HG03175 (cell line): ENCODE results near the gene CCL15.
"Not testable (repeated sequence)": the region's sequence is repeated elsewhere in the genome, so short reads cannot be mapped to it uniquely, and the experiment has no call there.

Experiments
- ATAC-seq: cut with Tn5 transposase; IDR thresholded peaks from one replicate; pipeline ENCODE4 v1.9.1; 2021; ENCODE audit warnings: mild to moderate bottlenecking, moderate library complexity; ENCODE audit not compliant: unreplicated experiment

The CCL15 gene, protein sequence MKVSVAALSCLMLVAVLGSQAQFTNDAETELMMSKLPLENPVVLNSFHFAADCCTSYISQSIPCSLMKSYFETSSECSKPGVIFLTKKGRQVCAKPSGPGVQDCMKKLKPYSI

DNA sequence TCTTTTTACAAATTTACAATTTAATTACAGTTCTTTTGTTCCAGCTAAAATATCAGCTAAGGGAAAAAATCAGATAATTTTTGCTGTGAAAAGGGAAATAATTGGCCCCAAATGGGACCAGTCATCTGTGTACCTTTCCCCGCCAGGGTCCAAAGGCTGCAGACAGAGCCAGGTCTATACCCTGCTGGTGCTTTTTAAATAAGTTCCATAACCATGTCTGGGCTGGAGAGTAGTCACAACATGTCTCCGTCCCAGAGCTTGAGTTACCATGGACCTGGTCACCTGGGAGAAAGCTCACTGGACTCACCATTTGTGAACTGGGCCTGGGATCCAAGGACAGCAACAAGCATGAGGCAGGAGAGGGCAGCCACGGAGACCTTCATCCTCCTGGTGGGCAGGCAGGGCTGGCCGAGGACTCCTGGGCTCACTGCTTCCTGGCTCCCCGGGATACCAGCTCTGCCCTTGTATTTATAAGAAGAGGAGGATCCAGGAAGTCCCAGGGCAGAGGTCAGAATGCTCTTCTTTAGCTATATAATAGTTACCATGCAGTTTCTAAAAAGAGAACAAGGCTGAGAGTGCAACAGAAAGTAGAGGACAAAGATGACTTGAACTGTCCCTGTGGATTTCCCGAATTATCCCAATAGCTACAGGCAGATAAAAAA lies at the start of gene CCL15:
Gene CCL15 (minus strand): TSS at position 444 of the 662 bp plus-strand sequence. CDS start 61 bp downstream, at position 383.
- no peak for ATAC-seq

DNA sequence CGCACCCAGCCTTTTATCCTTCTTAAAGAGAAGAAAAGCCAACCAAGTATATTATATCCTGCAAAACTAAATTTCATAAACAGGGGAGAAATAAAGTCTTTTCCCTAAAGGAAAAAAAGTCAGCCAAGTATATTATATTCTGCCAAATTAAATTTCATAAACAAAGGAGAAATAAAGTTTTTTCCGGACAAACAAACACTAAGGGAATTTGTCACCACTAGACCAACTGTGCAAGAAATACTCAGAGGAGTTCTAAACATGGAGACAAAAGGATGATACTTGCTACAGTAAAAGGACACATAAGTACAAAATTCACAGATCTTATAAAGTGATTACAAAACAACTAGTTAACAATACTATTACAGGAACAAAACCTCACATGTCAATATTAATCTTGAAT lies 48.3 kb upstream of the CCL15 start:
- ATAC-seq, result no peak

DNA sequence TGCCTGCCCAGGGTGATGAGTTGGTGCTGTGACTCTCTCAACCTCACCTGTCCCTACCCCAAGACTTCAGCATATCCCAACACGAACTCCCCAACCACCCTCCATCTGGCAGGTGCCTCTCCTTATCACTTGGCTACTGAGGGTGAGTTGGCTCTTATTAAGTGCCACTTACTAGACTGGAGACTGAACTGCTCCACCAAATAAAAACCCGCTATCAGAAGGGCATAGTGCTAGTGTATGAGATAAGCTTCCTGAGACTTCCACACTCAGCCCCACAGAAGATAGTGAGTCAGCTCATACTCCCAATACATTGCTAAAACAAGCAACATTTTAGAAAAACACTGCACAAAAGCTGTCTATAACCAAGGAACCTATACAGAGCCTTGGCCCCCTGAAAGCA lies 46.7 kb upstream of the CCL15 start:
- no peak for ATAC-seq

DNA sequence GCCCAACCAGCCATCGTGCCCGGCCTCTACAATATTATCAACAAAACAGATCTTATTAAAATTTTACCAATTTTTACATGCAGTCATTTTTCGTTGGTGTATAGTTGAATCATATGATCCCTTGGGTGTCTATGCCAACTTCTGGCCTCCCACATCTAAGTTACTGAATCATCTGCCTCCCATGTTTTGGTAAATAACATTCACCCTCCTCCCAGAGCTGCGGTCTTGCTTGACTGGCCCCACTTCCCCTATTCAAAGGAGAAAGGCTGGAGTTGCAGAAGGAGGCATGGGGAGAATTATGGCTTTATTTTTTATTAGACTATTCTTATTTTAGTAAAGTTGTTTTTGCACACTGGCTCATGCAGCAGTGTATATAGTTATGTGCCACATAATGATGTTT lies 34.9 kb upstream of the CCL15 start:
- ATAC-seq, result no peak

DNA sequence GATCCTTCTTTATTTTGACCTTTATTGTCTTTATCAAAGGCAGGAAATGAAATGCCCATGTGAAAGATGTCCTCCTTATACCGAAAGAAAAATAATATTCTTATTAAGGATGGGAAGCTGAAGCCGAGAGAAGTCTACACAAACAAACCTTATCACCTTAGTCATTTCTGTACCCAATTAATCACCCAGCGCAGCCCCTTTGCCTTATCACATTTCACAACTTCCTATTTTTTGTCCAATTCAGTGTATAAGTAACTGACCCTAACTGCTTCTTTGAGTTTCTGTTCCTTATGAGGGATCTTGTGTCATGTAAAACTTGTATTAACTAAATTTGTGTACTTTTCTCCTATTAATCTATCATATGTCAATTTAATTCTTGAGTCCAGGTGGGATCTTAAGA lies 32.8 kb upstream of the CCL15 start:
- peak; percentile 51 for ATAC-seq

DNA sequence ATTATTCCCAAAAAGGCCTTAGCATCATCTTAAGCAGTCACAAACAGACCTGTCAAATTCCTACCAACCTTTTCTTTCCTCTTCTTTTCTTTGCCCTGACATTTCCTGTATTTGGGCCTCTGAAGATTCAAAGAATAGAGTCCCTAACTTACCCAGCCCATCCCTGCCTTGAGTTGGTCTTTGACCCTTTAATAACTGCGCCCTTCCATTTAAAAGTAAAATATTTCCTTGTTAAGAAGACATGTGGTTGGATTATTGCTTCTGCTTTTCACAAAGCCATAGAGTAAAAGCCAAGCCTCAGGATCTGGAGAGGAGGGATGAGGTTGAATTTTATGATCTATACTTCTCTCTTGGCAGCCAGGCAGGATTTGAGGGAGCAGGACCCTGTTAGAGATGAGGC lies 29.6 kb upstream of the CCL15 start:
- ATAC-seq, result no peak

DNA sequence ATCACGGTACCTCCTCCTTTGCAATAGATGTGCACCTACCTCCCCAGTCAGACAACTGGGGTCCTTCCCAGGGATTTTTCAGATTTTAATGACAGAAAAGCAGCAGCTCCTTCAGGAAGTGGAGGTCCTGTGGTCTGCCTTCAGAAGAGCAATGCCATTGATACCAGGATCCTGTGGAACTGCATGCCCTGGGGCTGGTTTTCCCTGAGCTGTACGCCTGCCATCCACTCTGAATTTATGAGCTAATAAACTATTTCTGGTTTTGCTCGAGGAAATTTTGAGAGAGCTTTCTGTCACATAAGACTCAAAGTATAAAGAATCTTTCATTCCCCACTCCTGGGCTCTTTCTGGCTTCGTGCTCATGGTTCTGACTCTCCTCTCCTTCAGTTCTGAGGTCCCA lies 26.4 kb upstream of the CCL15 start:
- ATAC-seq, result no peak

DNA sequence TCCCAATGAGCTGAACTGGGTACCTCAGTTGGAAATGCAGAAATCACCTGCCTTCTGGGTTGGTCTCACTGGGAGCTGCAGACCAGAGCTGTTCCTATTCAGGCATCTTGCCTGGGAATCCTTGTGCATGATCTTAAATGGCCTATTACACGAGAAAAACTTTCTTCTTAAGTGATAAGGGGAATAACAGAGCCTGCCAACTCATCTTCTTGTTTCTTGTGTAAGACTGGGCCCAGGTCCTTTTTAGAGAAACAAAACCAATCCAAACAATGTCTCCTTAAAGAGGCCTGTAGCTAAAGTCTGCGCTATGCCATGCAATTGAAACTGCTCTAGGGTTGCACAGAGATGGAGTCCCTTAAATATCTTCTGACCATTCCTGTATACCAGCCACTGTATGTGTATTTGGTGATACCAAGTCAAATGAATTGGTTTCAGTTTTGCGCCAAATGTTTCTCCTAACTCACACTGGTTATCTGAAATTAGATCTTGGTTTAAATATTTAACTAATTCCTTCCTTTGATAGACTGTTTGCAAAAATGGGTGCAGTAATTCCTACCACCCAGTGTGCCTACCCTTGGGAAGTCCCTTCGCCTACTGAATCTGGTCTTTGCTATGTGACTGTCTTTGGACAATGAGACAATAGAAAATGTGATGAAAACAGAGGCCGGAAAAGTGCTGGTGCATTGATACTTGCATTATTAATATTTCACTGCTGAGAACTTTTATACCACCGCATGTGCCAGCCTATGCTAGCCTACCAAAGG lies 22.9 kb upstream of the CCL15 start:
- no peak for ATAC-seq

DNA sequence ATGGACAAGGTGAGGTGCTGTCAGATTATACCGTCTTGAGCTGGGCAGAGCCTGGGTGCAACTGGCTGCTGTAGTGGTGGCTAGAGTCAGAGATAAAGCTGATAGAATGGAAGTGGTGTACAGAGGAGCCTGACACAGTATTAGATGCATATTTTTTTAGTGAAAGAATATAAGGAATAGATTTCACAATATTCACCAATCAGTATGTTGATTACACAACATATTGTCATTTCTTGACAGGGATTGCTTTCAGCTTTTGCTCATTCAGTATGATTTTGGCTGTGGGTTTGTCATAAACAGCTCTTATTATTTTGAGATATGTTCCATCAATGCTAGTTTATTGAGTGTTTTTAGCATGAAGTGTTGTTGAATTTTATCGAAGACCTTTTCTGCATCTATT lies 18.1 kb upstream of the CCL15 start:
- no peak for ATAC-seq

DNA sequence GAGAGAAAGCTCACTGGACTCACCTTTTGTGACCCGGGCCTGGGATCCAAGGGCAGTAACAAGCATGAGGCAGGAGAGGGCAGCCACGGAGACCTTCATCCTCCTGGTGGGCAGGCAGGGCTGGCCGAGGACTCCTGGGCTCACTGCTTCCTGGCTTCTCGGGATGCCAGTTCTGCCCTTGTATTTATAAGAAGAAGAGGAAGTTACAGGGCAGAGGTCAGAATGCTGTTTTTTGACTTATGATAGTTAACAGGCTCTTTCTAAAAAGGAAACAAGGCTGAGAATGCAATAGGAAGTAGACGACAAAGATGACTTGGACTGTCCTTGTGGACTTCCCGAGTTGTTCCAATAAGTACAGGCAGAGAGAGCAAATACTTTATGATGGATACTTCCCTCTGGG lies 16.4 kb upstream of the CCL15 start, which contains the start of gene CCL23:
Gene CCL23 (minus strand): TSS at position 174 of the 400 bp plus-strand sequence. CDS start 75 bp downstream, at position 99.
- ATAC-seq, result no peak

DNA sequence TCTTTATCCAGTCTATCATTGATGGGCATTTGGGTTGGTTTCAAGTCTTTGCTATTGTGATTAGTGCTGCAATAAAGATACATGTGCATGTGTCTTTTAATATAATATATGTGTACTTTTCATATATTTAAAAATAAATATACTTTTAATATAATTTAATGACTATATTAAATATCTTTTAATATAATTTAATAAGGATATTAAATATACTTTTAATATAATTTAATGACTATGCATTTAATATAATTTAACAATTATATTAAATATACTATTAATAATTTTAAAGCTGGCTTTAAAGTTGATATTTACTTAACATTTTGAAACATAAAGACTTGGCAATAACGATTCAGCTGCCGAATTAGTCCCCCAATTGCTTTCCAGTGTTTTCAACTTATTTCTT lies 15.2 kb upstream of the CCL15 start:
- no peak for ATAC-seq

DNA sequence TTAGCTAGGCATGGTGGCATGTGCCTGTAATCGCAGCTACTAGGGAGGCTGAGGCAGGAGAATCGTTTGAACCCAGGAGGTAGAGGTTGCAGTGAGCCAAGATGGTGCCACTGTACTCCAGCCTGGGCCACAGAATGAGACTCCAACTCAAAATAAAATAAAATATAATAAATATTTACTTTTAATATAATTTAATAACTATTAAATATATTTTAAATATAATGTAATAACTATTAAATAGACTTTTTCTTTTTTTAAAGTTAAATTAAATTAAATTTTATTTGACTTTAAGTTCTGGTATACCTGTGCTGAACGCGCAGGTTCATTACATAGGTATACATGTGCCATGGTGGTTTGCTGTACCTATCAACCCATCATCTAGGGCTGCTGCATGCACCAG lies 14.5 kb upstream of the CCL15 start:
- not testable (repeated sequence) for ATAC-seq

DNA sequence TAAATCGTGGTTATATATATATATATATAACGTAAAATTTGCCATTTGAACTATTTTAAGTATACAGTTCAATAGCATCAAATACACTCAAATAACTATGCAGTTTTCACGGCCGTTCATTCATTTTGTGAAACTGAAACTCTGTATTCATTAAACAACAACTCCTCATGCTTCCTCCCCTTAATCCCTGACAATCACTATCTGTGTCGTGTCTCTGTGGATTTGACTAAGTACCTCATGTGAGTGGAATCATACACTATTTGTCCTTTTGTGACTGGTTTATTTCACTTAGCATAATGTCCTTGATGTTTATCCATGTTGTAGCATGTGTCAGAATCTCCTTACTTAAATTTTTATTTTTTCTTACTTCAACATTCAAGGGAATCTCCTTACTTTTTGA lies 13.6 kb upstream of the CCL15 start:
- ATAC-seq, result no peak

DNA sequence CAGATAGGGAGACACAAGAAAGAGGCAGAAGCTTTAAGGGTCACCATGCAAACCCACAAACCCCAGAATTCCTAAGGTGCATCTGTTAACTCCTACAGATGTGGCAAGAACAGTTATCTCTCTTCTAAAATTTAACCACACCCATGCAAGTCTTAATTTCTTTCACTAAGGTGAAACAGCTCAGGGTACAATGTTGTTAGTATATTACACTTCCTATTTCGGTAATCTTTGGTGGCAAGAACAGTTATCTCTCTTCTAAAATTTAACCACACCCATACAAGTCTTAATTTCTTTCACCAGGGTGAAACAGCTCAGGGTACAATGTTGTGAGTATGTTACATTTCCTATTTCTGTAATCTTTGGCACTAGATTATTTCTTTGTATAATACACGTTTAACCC lies 9.8 kb upstream of the CCL15 start:
- no peak for ATAC-seq

DNA sequence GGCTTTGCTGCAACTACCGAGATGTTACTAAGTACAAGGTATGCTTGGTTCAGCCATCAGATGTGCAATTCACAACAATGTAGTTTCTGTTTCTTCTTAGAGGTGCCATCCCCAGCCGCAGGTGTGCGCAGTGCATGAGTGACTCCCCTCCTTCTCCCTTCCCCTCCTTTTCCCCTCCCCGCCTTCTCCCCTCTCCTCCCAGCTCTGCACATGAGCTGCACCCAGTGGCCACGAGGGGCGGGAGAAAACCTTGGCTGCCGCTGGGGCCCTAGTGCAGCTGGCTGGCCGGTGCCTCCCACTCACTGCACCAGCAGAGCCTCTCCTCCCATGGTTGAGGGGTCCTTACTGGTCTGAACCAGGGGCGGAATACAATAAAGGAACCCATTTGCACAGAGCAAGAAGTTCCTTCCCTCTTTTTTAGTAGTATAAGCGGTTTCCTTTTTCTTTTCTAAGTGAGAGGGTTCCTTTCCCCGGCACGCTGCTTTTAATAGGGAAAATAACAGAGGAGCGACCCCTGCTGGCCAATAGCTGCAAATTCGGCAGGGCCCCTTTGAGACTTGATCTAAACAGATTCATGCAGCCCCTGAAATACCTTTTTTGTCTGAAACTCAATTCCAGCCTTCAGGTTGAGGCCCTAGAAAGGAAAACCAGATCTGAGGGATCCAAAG lies 7.8 kb upstream of the CCL15 start:
- ATAC-seq, result no peak

DNA sequence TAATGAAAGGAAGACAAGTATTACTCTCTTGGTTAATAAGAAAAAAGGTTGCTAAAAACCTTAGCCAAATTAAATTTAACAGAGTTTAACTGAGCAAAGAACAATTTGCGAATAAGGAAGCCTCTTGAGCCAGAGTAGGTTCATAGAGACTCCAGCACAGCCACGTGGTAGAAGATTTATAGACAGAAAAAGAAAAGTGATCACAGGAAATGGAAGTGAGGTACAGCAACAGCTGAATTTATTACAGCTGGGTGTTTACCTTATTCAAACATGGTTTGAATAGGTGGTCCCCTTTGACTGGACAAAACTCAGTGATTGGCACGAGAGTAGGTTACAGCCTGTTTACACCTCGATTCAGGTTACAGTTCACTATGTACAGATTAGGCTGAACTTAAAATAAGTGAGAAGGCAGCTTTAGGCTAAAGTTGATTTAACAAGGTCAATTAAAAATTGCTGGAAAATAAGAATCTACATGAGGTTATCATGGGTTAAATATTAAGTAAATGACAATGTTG lies 3.3 kb upstream of the CCL15 start:
- ATAC-seq, result no peak

DNA sequence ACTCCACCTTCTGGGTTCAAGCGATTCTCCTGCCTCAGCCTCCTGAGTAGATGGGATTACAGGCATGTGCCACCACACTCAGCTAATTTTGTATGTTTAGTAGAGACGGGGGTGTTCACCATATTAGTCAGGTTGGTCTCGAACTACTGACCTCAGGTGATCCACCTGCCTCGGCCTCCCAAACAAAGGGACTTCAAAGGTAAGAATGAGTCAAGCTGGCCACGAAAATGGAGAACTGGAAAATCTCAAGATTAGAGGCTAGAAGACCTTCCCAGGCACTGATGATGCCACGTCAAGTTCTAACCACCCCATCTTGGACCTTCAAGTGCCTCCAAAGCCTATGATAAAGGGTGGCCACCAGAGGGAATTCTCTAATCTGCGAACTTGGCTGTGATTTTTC lies 1.3 kb upstream of the CCL15 start:
- no peak for ATAC-seq

DNA sequence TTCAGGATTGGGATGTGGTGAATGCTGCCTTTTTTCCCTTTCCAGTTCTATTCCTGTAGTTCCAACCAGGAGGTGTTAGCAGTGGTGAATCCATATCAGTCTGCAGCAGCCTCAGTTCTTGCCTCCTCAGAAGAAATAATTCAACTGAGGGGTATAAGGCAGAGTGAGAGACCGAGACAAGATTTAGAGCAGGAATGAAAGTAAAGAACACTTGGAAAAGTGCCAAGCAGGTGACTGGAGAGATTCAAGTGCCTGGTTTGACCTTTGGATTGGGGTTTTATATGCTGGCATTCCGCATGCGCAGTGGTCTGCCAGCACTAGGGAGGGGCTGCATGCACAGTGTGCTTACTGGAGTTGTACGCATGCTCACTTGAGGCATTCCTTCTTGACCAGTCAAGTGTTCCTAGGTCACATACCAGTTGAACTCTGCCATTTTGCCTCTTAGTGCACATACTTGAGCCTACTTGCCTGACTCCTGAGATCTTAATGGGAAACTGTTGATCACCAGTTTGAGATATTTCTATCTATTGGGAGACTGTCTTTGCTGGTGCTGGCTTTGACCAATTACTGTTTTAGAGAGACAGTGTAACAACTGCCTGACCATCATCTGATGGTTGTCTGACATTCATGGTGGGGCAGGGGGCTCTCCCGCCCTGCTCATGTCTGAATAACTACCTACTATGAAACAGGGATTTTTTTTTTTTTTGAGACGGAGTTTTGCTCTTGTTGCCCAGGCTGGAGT lies 680 bp upstream of the CCL15 start:
- ATAC-seq, result no peak

DNA sequence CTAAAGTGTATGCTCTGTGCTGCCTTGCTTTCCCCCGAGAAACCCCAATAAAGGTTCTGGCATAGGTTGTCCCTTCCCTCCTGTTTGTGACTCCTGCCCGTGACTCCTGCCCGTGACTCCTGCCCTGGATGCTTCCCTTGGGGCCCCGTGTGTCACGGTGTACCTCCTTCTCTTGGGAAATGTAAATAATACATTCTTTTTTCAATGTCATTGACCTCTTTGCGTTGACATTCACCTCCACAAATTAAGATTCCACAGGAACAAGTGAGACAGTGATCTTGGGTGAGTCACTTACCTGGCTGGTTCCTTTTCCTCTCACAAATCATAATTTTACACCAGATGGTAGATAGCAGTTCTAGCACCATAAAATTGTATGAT lies 632 bp downstream of the CCL15 start:
- ATAC-seq, result no peak

DNA sequence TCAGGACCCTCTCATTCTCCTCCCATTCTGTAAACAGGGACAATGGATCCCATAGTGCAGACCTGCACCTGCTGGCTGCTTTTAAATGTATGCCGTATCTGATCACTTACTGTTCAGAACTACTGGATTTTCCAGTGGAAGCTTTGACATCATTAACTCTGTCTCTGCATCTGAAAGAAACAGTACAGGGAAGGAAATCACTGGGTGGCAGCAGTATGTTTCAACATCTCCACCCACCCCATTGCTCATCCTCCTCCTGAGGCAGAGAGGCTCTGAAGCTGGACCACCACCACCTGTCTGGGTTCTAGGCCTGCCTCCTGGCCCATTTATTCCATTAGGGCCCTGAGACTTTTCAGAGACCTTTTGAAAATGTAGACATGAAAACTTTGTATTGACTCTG lies 2.6 kb downstream of the CCL15 start:
- ATAC-seq, result no peak

DNA sequence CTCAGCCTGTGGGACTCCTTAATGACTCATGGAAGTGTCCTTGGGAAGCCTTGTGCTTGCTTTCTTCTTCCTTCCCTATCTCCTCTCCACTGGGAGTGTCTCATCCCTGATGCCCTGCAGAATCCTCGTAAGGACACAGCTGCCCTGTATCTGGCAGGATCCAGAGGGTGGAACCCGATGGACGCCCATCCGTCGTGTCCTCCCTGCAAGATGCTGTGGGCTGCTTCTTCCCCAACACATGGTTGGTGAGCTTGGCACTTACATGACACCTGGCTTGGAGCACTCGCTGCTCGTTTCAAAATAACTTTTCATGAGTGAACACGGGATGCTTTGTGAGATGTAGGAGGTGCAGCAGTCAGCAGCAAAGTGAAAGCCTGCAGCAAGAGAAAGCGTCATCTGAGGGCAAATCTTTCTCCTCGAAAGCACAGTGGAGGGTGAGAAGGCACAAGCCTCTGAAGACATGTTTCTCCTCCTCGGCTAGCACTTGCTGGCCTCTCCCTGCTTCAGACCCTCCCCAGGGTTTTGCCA lies 3.3 kb downstream of the CCL15 start:
- no peak for ATAC-seq
